Adipose tissue (tissue), 3 donors: ENCODE data around the gene NCMAP. TPM values are rescaled to one million over a fixed set of nuclear protein-coding genes. Genes with fewer than 3 reads are reported as not detected.

ENCODE experiments used
- H3K27ac ChIP-seq: one replicate; pipeline ENCODE4 v1.5.1; 2013; ENCODE audit warnings: low read depth, low read length
- WGBS, 3 donors: extraction: QIAGEN DNeasy Blood & Tissue Kit; methylation state at CpG; one replicate each; pipeline ENCODE4 v1.1.7; 2013; 5-methylcytosine and 5-hydroxymethylcytosine counted together
- polyA plus RNA-seq, 3 donors: library from polyadenylated mRNA; stranded (reverse); fragments of 200-250 nt; gene quantifications; one replicate each; pipeline ENCODE4 v1.2.3, GENCODE V29; 2013
- donor health status: healthy with polysubstance abuse.
- donor health status: Bipolar disorder and iron deficiency.
- donor health status: healthy.

NCMAP gene
- polyA plus RNA-seq, 3 donors, result 0.11 to 3.2 (median 0.30) TPM

DNA sequence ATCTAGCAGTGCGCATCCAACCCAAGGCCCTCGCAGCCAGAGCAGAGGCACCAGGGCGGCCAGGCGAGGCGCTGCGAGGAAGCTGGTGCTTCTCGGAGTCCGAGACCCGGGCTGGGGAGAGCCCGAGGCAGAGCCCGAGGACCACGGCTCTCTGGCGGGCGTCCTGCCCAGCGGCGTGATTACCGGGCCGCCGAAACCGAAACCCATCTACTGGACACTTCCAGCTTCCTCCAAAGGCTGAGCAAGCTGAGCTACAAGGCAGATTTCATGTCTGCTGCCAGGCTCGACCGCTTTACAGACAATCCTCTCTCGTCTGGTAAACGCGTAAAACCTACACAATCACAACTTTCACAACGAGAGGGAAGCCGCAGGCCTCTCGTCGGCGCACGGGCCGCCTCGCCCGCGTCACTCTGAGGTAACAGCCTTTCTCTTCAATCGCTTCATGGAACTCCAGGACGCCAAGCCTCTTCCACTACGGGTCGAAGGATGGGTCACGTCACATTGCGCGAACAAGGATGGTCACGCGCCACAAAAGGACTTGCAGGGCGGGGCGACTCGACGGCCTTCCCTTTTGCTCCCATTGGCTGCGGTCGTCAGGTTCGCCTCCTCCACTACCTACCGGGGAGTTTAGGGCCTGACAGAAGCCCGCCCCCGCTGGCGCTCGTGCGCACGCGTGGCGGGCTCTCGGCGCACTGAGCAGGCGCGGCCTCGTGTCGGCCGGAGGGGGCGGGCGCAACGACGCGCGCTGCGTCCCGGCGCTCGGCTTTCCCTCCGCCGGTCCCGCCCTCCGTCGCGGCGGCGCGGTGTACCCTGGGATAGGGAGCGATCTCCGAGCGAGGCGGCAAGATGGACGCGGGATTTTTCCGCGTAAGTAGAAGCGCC lies 86.8 kb downstream of the NCMAP start, which contains the start of gene SRRM1:
TSS of gene SRRM1 (plus strand) at position 822 of the 882 bp plus-strand sequence. CDS start at position 847, 25 bp downstream.
- H3K27ac ChIP-seq, result peak within 1 kb of the TSS; percentile 95
- 0% methylated on average over 88 to 95 of the region's 95 CpGs for WGBS, 3 donors

DNA sequence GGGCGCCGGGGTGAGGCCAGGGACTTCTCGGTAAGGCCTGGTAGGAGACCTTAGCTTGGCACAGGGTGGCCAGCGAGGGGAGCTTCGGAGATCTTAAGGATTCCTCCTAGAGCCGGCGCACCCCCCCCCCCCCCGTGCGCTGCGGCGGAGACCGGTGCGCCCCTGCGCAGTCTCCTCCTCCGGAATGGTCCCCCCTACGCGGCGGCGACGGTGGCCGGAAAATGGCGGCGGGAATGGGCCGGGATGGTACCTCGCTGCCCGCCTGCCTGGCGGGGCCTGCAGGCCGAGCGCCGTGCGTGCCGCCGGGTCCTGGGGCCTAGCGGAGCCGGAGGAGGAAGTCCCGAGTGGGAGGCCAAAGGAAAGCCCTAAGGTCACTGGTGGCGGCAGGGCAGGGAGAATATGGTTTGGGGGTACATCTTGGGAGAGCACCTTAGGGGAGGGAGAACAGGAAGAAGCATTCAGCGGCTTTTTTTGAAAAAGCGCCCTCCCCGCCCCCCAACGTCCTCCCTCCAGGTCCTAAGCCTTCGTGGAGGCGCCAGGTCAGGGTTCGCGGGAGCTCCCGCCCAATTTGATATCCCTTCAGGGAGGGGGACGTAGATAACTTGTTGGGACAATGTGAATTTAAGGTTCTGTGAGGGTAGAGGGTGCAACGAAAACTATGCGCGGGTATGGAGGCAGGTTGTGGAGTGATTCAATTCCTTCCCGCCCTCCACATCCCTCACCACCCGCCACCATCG lies 87.6 kb downstream of the NCMAP start:
- H3K27ac ChIP-seq, result peak overlapping the region; percentile 43
- WGBS, 3 donors, result 0 to 1% (median 1%) methylated on average over 39 to 51 of the region's 53 CpGs

DNA sequence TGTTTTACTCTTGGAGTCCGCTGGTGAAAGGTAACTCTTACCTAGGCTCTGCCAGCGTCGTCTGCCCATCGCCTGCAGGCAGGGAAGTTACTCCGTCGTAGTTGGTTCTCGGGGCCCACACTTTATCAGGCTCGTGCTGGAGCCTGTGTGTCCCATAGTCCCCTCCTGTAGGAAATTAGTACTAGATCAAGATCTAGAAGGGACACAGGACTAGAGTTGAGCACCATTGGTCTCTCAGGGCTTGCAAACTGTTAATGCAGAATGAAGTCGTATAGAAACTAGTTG lies 88.2 kb downstream of the NCMAP start:
- WGBS, 3 donors, result 0 to 2% (median 1%) methylated on average over 9 of the region's 9 CpGs

DNA sequence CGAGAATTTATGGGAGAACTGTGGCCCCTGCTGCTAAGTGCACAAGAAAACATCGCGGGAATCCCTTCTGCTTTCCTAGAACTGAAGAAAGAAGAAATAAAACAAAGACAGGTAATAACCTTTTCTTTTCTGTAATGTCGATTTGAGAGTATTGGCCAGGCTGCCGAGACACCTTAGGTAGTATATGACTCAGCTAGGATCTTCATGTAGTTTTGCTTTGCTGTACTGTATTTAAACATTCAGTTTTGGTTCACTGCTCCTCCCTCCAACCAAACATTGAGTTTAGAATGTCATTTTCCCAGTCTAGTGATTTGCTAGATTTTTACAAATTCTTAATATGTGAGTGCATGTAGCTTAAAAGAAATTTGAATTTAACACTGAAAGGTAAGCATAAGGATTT lies 93.0 kb downstream of the NCMAP start:
- 89 to 92% (median 91%) methylated on average over 5 of the region's 5 CpGs for WGBS, 3 donors
- no peak overlapping the region for H3K27ac ChIP-seq

More for the DNA sequence above, 88.2 kb downstream of the NCMAP start:
- no peak overlapping the region for H3K27ac ChIP-seq

GRCh38 chr1:24652382-24652781 lies 96.5 kb downstream of the NCMAP start:
- no peak overlapping the region for H3K27ac ChIP-seq
- WGBS, 3 donors, result 93 to 95% (median 94%) methylated on average over 13 of the region's 13 CpGs

- H3K27ac ChIP-seq, result no peak overlapping the region
- 95 to 96% (median 96%) methylated on average over 3 of the region's 3 CpGs for WGBS, 3 donors
Measured at GRCh38 chr1:24654010-24654409, 98.1 kb downstream of the NCMAP start.

DNA sequence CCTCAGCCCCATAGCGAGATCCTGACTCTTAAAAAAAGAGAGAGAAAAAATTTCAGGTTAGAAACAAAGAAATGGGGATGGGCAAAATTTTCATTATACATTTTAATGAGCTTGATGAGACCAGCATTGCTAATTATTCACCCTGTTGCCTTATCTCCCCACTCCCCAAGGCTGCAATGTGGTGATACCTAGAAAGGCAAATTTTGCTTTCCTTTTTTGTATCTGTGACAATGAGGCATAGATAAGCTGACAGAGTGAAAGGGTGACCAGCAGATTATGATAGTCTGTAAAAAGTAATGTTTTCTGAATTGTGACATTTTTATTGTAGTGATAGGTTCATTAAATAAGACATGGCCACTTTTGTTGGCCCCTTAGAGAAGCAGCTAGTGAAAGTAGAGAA lies 100.2 kb downstream of the NCMAP start:
- no peak overlapping the region for H3K27ac ChIP-seq
- WGBS, 3 donors, result 89 to 100% (median 94%) methylated on average over 1 of the region's 1 CpG

DNA sequence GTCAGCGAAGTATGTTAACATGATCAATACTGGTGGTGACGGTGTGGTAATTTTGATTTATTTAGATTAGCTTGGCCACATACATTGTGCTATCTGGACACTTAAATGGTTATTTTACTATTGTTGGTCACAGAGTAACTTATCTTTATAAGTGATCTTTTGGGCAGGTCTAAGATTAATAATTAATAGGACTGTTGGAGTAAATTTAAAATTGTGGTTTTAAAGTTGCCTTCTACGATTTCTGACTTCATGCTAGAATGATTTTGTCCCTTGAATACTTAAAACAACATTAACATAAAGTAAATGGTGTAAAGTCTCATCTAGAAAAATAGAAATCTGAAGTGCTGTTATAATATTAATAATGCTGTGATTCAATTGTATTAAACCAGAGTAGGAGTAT lies 101.9 kb downstream of the NCMAP start:
- H3K27ac ChIP-seq, result no peak overlapping the region
- 62 to 96% (median 88%) methylated on average over 3 of the region's 3 CpGs for WGBS, 3 donors

Other genes starting within 250 kb of the NCMAP start
- gene GRHL3, start 236.7 kb upstream of the NCMAP start, polyA plus RNA-seq, result 1 to 10 TPM in 1 of 3 donors, under 1 TPM in 2; 0.08 to 2.1 (median 0.18) TPM
- gene STPG1, start 142.3 kb upstream of the NCMAP start, polyA plus RNA-seq, result 1 to 10 TPM; 3.0 to 6.9 (median 3.3) TPM
- 10 to 100 TPM in 1 of 3 donors, 1 to 10 TPM in 2; 5.4 to 10.4 (median 7.6) TPM for gene NIPAL3, start 140.3 kb upstream of the NCMAP start, polyA plus RNA-seq
- gene RCAN3, start 53.3 kb upstream of the NCMAP start, polyA plus RNA-seq, result 1 to 10 TPM; 1.2 to 4.0 (median 1.6) TPM
- gene SRRM1, start 87.2 kb downstream of the NCMAP start, polyA plus RNA-seq, result 10 to 100 TPM; 25.3 to 35.1 (median 28.6) TPM
- 100 to 1,000 TPM in 2 of 3 donors, 10 to 100 TPM in 1; 20.4 to 114 (median 101) TPM for gene CLIC4, start 189.4 kb downstream of the NCMAP start, polyA plus RNA-seq